SU-DHL-6 (cell line): Measurements from ENCODE around the gene PSMG2.

ENCODE experiments used
- CTCF ChIP-seq: fragments of 200-600 bp; sonication (generic); IDR thresholded peaks from one replicate; pipeline ENCODE4 v1.5.1; 2017; ENCODE audit warnings: antibody characterized with exemption, mild to moderate bottlenecking, low read length, moderate library complexity; ENCODE audit not compliant: insufficient read depth, poor library complexity, severe bottlenecking
- EZH2phosphoT487 ChIP-seq: fragments of 200-600 bp; sonication (generic), shearing (Covaris generic); conservative IDR thresholded peaks from 2 replicates; pipeline ENCODE4 v1.6.1; 2018; ENCODE audit warnings: mild to moderate bottlenecking, antibody characterized with exemption, low read length, moderate library complexity, mixed read lengths

- TF ChIP-seq CTCF (no peak), EZH2phosphoT487 (no peak)
Measured at GRCh38 chr18:12754511-12754910, 51.7 kb downstream of the PSMG2 start.
